Lower lobe of right lung (tissue), 2 donors: Measurements from ENCODE around the gene NPL. TPM values are rescaled to one million over a fixed set of nuclear protein-coding genes. Genes with fewer than 3 reads are reported as not detected.

ENCODE experiments used
- ATAC-seq, 2 donors: fragments of 200-7000 bp; cut with Tn5 transposase; one replicate each; pipeline ENCODE4 v1.9.1; 2020 to 2022; ENCODE audit warnings: mild to moderate bottlenecking in 2 of 2, moderate library complexity in 2 of 2
- DNase-seq: peaks from one replicate; pipeline ENCODE4 v3.0.0-alpha.2; 2020
- H3K27ac ChIP-seq: fragments of 200-600 bp; one replicate; pipeline ENCODE4 v1.8.0; 2022
- H3K27me3 ChIP-seq: fragments of 200-600 bp; one replicate; pipeline ENCODE4 v1.8.0; 2022; ENCODE audit warnings: low read depth
- H3K36me3 ChIP-seq: fragments of 200-600 bp; one replicate; pipeline ENCODE4 v1.8.0; 2022; ENCODE audit warnings: mild to moderate bottlenecking
- H3K4me1 ChIP-seq: fragments of 200-600 bp; one replicate; pipeline ENCODE4 v1.8.0; 2022
- H3K4me3 ChIP-seq: fragments of 200-600 bp; one replicate; pipeline ENCODE4 v1.8.0; 2022; ENCODE audit warnings: mild to moderate bottlenecking
- H3K9me3 ChIP-seq: fragments of 200-600 bp; one replicate; pipeline ENCODE4 v1.8.0; 2022
- CTCF ChIP-seq: fragments of 200-600 bp; IDR thresholded peaks from one replicate; pipeline ENCODE4 v1.8.0; 2022; ENCODE audit warnings: antibody characterized with exemption, mild to moderate bottlenecking
- intact Hi-C: fragments of 100-400 bp; cut with DNase I; formaldehyde crosslinking; loops from one replicate; pipeline ENCODE4 v1.11.0; 2022
- total RNA-seq: library from RNA; stranded (reverse); fragmentation: NEBNext Ultra II Directional; extraction: Animal tissue kit (Norgen Biotek cat#: 25700); gene quantifications from one replicate; pipeline ENCODE4 v1.2.1, GENCODE V29; 2021
- donor health status: DM: no; HTN: yes; CAD: no; lungs with severe emphysema.

Gene NPL
- total RNA-seq, 1 donor from 2014 or later: 48.7 TPM

GRCh38 chr1:182872881-182873280 lies 83.3 kb downstream of the NPL start:
- no peak for DNase-seq
- no peaks in the 10 kb centered on the region for H3K27me3 ChIP-seq
- H3K36me3 ChIP-seq: peaks cover 100% of the 10 kb centered on the region
- no peak for TF ChIP-seq CTCF
- no peaks in the 10 kb centered on the region for H3K4me1 ChIP-seq
- no peak overlapping the region for H3K4me3 ChIP-seq
- no peak for ATAC-seq
- intact Hi-C loops: no loop called here
- H3K9me3 ChIP-seq: no peaks in the 10 kb centered on the region
- no peak overlapping the region for H3K27ac ChIP-seq

- intact Hi-C loops: no loop called here
- no peak overlapping the region for H3K4me3 ChIP-seq
- peaks cover 100% of the 10 kb centered on the region for H3K36me3 ChIP-seq
- H3K27ac ChIP-seq: no peak overlapping the region
- no peak for DNase-seq
- H3K4me1 ChIP-seq: no peaks in the 10 kb centered on the region
- H3K27me3 ChIP-seq: no peaks in the 10 kb centered on the region
- no peak for ATAC-seq
- TF ChIP-seq CTCF: no peak
- H3K9me3 ChIP-seq: no peaks in the 10 kb centered on the region
These were observed 86.3 kb downstream of the NPL start for GRCh38 chr1:182875889-182876288.

DNA sequence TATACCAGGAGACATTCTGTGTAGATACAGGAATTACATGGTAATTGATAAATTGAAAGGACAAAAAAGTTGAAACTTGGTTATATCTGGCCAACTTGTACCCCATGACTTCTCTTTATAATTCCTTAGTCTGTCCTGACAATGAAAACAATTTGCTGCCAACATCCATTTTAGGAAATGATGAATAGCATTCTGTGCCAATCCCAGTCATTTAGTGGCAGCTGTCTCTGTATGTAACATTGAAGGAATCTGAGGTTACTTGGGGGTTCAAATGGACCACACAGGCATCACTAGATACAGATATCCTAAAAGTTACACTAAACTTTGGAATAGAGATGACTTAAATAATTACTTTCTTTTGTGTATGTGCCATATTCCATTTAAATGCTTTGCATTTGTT lies 87.8 kb downstream of the NPL start:
- peaks cover 100% of the 10 kb centered on the region for H3K36me3 ChIP-seq
- intact Hi-C loops: no loop called here
- no peak for ATAC-seq

GRCh38 chr1:182877842-182878241 lies 88.3 kb downstream of the NPL start:
- intact Hi-C loops: no loop called here
- peaks cover 100% of the 10 kb centered on the region for H3K36me3 ChIP-seq

More for the DNA sequence above, 87.8 kb downstream of the NPL start:
- no peak for DNase-seq
- H3K4me3 ChIP-seq: no peak overlapping the region
- H3K27ac ChIP-seq: no peak overlapping the region
- H3K9me3 ChIP-seq: no peaks in the 10 kb centered on the region
- H3K4me1 ChIP-seq: no peaks in the 10 kb centered on the region
- H3K27me3 ChIP-seq: no peaks in the 10 kb centered on the region
- no peak for TF ChIP-seq CTCF

More at GRCh38 chr1:182877842-182878241, 88.3 kb downstream of the NPL start:
- Histone ChIP-seq H3K9me3 (no peaks in the 10 kb centered on the region), H3K4me1 (no peaks in the 10 kb centered on the region), H3K27me3 (no peaks in the 10 kb centered on the region), H3K4me3 (no peak overlapping the region), H3K27ac (no peak overlapping the region)
- ATAC-seq (no peak), DNase-seq (no peak)
- TF ChIP-seq CTCF: no peak

Other genes starting within 250 kb of the NPL start
- gene RNASEL, start 200.5 kb upstream of the NPL start, total RNA-seq: 16.5 TPM
- gene RGS16, start 185.4 kb upstream of the NPL start, total RNA-seq: 14.6 TPM
- gene RGS8, start 105.2 kb upstream of the NPL start, total RNA-seq: not detected
- gene DHX9, start 49.6 kb downstream of the NPL start, total RNA-seq: 121 TPM
- not detected for gene SHCBP1L, start 163.4 kb downstream of the NPL start, total RNA-seq
- gene LAMC1, start 233.6 kb downstream of the NPL start, total RNA-seq: 96.9 TPM